Esophagus muscularis mucosa (tissue), 4 donors: ENCODE data around the gene C9orf85.

ENCODE experiments used
- CTCF ChIP-seq, 3 experiments: fragments of 200-600 bp in 2 of 3; fragments of 450-650 bp in 1 of 3; sonication (generic) in 2 of 3; IDR thresholded peaks; one replicate each; pipeline ENCODE4 v1.5.1; 2017 to 2019; ENCODE audit warnings: antibody characterized with exemption in 3 of 3, mild to moderate bottlenecking in 2 of 3, moderate library complexity in 1 of 3
- EP300 ChIP-seq: sonication (generic); formaldehyde crosslinking; IDR thresholded peaks from one replicate; pipeline ENCODE4 v1.6.1; 2017; ENCODE audit warnings: antibody characterized with exemption
- POLR2A ChIP-seq: fragments of 450-650 bp; IDR thresholded peaks from one replicate; pipeline ENCODE4 v1.6.1; 2017; ENCODE audit warnings: antibody characterized with exemption, moderate library complexity, mild to moderate bottlenecking, low read depth
- POLR2AphosphoS5 ChIP-seq, 2 donors: sonication (generic); formaldehyde crosslinking; IDR thresholded peaks; one replicate each; pipeline ENCODE4 v1.6.1; 2017; ENCODE audit warnings: antibody characterized with exemption in 2 of 2

DNA sequence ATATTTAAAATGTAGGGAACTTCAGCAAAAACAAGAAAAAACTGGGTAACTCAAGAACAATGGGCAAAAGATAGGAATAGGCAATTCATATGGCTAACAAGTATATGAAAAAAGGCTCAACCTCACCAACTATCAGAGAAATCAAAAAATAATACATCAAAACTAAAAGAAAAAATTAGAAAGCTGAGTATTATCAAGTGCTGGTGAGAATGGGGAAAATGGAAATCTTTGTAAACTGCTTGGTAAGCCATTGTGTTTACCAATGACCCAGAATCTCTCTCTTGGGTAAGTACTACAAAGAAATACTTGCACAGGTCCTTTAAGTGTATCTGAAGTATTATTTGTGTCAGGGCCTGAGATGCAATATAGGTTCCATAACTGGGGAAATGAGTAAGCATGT, 27.4 kb upstream of the C9orf85 start:
- TF ChIP-seq CTCF (IDR thresholded peaks at IDR 0.05): no peak
- TF ChIP-seq POLR2AphosphoS5 (IDR thresholded peaks at IDR 0.05): no peak
- no peak for TF ChIP-seq EP300
- TF ChIP-seq POLR2A: no peak
